Activated T-cell treated with anti-CD3 and anti-CD28 coated beads, Interleukin-2, amount 50 U/mL, for 1 hour (primary cell): Measurements from ENCODE around the gene CTNNA2.

ENCODE experiments used
- DNase-seq: peaks from one replicate; pipeline ENCODE4 v3.0.0-alpha.2; 2020

The CTNNA2 gene

GRCh38 chr2:79796641-79797040 is 283.8 kb downstream of the CTNNA2 start:
- DNase-seq = no peak

- DNase-seq = no peak
These were observed 285.9 kb downstream of the CTNNA2 start for GRCh38 chr2:79798776-79799175.

- DNase-seq = no peak
These were observed 286.9 kb downstream of the CTNNA2 start for GRCh38 chr2:79799729-79800128.

GRCh38 chr2:79801082-79801481 is 288.2 kb downstream of the CTNNA2 start:
- DNase-seq = no peak

- DNase-seq = no peak
These were observed 304.4 kb downstream of the CTNNA2 start for GRCh38 chr2:79817288-79817687.

GRCh38 chr2:79820281-79820680 is 307.4 kb downstream of the CTNNA2 start:
- DNase-seq = no peak

GRCh38 chr2:79822136-79822535 is 309.3 kb downstream of the CTNNA2 start:
- DNase-seq = no peak

GRCh38 chr2:79824086-79824786 is 311.4 kb downstream of the CTNNA2 start:
- DNase-seq = no peak

GRCh38 chr2:79827881-79828280 is 315.0 kb downstream of the CTNNA2 start:
- no peak for DNase-seq

- no peak for DNase-seq
These were observed 317.6 kb downstream of the CTNNA2 start for GRCh38 chr2:79830501-79830900.

- no peak for DNase-seq
These were observed 319.1 kb downstream of the CTNNA2 start for GRCh38 chr2:79831961-79832360.

GRCh38 chr2:79832511-79833234 is 319.8 kb downstream of the CTNNA2 start:
- no peak for DNase-seq

GRCh38 chr2:79833235-79833878 is 320.5 kb downstream of the CTNNA2 start:
- DNase-seq = no peak

- DNase-seq = no peak
These were observed 323.1 kb downstream of the CTNNA2 start for GRCh38 chr2:79835911-79836310.

GRCh38 chr2:79844011-79844410 is 331.2 kb downstream of the CTNNA2 start:
- DNase-seq = no peak

- DNase-seq = no peak
These were observed 334.0 kb downstream of the CTNNA2 start for GRCh38 chr2:79846878-79847277.

- DNase-seq = no peak
These were observed 336.4 kb downstream of the CTNNA2 start for GRCh38 chr2:79849241-79849640.

- DNase-seq = no peak
These were observed 337.1 kb downstream of the CTNNA2 start for GRCh38 chr2:79849949-79850348.

GRCh38 chr2:79850912-79851311 is 338.1 kb downstream of the CTNNA2 start:
- no peak for DNase-seq

GRCh38 chr2:79855264-79856006 is 342.6 kb downstream of the CTNNA2 start:
- DNase-seq = no peak

GRCh38 chr2:79857888-79858287 is 345.0 kb downstream of the CTNNA2 start:
- no peak for DNase-seq

GRCh38 chr2:79860228-79861058 is 347.6 kb downstream of the CTNNA2 start:
- no peak for DNase-seq

GRCh38 chr2:79861059-79861374 is 348.2 kb downstream of the CTNNA2 start:
- DNase-seq = no peak
